SK-MEL-5 (cell line): ENCODE data around the gene LGI2. TPM values are rescaled to one million over a fixed set of nuclear protein-coding genes. Genes with fewer than 3 reads are reported as not detected.

ENCODE experiments used
- total RNA-seq: library from RNA; depleted of rRNA; stranded (reverse); fragments of >200 nt; shearing (Covaris generic); gene quantifications from 2 replicates; pipeline ENCODE4 v1.2.3, GENCODE V29; 2014; rRNA removed

LGI2 gene
- total RNA-seq, 1 experiment from 2014 or later, result 0.03 TPM

Other genes starting within 250 kb of the LGI2 start
- gene SOD3, start 235.4 kb downstream of the LGI2 start, total RNA-seq, result not detected in 2 replicates
- 0.40 and 0.45 TPM in 2 replicates for gene CCDC149, start 117.9 kb downstream of the LGI2 start, total RNA-seq
- gene SEPSECS, start 129.5 kb upstream of the LGI2 start, total RNA-seq, result 6.9 and 8.4 TPM in 2 replicates
- 9.1 and 10.3 TPM in 2 replicates for gene PI4K2B, start 203.1 kb upstream of the LGI2 start, total RNA-seq